Astrocyte of the spinal cord (primary cell): ENCODE results near the gene SERPINE1.

Experiments
- DNase-seq: peaks from one replicate; pipeline ENCODE4 v3.0.0; 2011; ENCODE audit warnings: low read depth, low spot score
- H3K4me3 ChIP-seq: 2 replicates; pipeline ENCODE4 v1.5.1; 2011; ENCODE audit warnings: low read depth, mild to moderate bottlenecking, low read length, moderate library complexity
- CTCF ChIP-seq: IDR thresholded peaks from 2 replicates; pipeline ENCODE4 v1.5.1; 2012; ENCODE audit warnings: low read depth, mild to moderate bottlenecking, low read length, inconsistent platforms
- in situ Hi-C: cut with HindIII; loops from 2 replicates; pipeline ENCODE4 v1.10.0; 2017; ENCODE audit warnings: low sequenced_read_pairs

Gene SERPINE1

DNA sequence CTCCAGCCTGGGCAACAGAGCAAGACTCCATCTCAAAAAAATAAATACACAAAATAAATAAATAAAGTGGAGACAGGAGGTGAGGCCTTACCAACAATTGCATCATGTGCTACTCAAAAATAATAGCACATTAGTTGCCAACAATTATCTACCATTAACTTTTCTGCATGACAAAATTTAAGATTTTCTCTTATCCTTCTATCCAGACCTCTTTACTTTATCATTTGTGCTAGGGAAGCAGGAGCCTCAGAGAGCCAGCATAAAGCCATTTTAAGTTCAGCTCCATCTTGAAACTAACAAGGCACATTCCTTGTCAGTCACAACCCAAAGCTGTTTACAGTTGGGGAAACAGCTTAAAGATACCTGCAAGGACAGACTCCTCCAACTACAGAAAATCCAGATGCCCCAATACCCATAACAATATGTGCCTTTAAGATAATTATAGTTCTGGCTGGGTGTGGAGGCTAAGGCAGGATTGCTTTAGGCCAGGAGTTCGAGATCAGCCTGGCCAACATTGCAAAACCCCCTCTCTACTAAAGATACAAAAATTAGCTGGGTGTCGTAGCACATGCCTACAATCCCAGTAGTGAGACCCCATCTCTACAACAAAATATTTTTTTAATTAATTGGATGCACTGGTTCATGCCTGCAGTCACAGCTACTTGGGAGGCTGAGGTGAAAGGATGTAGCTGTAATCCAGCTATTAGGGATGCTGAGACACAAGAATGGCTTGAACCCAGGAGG lies 25.2 kb downstream of the SERPINE1 start:
- in situ Hi-C loops, result no loop called here
- no peak overlapping the region for H3K4me3 ChIP-seq
- no peak for DNase-seq
- TF ChIP-seq CTCF, result no peak

DNA sequence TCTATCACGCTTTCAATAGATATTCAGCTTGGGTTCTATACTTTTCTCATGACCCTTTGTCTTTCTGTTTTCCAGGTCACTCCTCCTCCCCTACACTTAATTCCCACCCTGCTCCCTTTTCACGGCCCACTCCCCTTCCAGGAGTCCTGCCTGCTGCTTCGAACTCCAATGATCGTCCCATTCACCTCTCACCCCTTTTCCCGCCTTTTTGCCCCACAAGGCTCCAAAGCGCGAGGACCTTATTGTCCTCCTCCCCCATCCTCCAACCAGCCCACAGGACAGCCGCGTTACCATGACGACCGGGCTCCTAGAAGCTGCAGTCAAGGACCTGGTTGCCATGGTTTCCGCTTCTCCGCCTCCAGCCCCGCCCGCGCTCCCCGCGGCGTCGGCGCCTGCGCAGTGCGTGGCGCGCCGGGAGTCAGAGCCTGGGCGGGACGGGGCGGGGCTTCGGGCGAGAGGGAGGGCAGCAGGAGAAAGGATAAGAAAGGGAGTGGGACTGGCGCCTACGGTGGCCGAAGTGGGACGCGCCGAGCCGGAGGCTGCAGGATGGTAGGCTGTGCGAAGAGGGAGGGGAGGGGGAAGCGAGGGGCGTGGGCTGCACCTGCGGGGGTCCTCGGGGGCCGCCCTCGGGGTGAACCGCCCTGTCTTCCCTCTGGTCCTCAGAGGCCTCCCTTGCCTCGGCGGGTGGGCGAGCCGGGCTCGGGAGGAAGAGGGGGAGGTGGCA lies 27.2 kb downstream of the SERPINE1 start, which contains the start of gene AP1S1:
AP1S1 (plus strand) TSS at position 508 of the 724 bp plus-strand sequence; CDS start at position 547, 39 bp downstream.
- peak; percentile 94 for DNase-seq
- TF ChIP-seq CTCF, result no peak
- in situ Hi-C loops, result no loop called here
- peak within 1 kb of the TSS; percentile 87 for H3K4me3 ChIP-seq

DNA sequence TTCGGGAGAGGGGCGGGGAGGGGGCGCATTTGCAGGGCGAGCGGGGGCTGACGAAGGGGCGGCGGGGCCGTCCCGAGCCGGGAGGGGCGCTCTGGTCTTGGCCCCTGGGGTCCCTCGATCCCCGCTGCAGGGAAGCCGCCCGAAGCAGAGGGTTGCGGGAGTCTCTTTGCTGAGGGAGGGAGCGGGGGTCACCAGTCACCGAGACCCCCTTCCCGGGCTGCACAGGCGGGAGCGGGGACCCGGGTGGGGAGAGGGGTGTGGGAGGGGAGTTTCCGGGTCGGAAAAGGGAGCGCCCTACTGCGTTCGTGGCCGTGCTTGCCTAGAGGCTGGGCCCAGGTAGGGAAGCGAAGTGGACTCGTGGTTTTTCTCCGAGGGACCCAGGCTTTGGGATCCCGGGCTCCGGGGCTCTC lies 27.8 kb downstream of the SERPINE1 start:
- no peak for DNase-seq
- in situ Hi-C loops, result no loop called here
- H3K4me3 ChIP-seq, result peak overlapping the region; percentile 87
- TF ChIP-seq CTCF, result no peak

DNA sequence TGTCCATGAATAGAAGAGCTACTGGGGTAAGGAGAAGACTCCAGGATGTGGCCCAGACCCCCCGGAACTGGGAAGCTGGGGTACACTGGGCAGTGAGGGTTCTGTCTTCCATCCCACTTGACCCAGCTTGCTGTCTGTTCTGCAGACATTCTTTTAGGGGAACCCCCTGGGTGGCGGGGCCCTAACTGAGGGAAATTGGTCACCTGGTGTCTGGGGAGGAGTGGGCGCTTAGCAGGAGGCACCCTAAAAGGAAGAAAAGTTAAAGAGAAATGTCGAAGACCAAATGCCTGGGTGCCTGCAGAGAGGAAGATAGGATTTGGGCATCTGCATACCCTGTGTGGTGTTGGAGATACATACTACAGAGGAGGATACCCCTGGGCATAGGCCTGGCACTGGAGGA lies 28.4 kb downstream of the SERPINE1 start:
- in situ Hi-C loops, result no loop called here
- peak overlapping the region; percentile 87 for H3K4me3 ChIP-seq
- DNase-seq, result no peak
- no peak for TF ChIP-seq CTCF

GRCh38 chr7:101156277-101156676 lies 29.4 kb downstream of the SERPINE1 start:
- no peak for DNase-seq
- no peak overlapping the region for H3K4me3 ChIP-seq
- in situ Hi-C loops, result no loop called here

More at GRCh38 chr7:101156277-101156676, 29.4 kb downstream of the SERPINE1 start:
- TF ChIP-seq CTCF, result peak; percentile 36
